HepG2 (cell line): ENCODE results near the gene SMARCA4. TPM values are rescaled to one million over a fixed set of nuclear protein-coding genes. Genes with fewer than 3 reads are reported as not detected.
A peak's percentile ranks its signal among the peaks of the same experiment; 100 is the strongest.

Experiments used
- AGO2 ChIP-seq: fragments of 200-400 bp; formaldehyde crosslinking; optimal IDR thresholded peaks from 2 replicates; pipeline ENCODE3; 2017; ENCODE audit warnings: mild to moderate bottlenecking, low read depth, low read length, moderate library complexity
- ARID4A ChIP-seq: sonication (generic); formaldehyde crosslinking; IDR thresholded peaks from 2 replicates; pipeline ENCODE4 v1.5.0; 2020; ENCODE audit warnings: mild to moderate bottlenecking, missing genetic modification reagents, borderline replicate concordance
- BCL6 ChIP-seq: IDR thresholded peaks from 2 replicates; pipeline ENCODE4 v1.6.1; 2016; ENCODE audit warnings: missing genetic modification reagents, missing compliant biosample characterization
- CERS6 ChIP-seq: sonication (generic); formaldehyde crosslinking; IDR thresholded peaks from 2 replicates; pipeline ENCODE4 v1.5.0; 2020; ENCODE audit warnings: missing genetic modification reagents
- HDAC1 ChIP-seq: sonication (generic); formaldehyde crosslinking; IDR thresholded peaks from 2 replicates; pipeline ENCODE4 v1.5.1; 2020; ENCODE audit warnings: mild to moderate bottlenecking, missing genetic modification reagents
- HNRNPK ChIP-seq: fragments of 200-400 bp; formaldehyde crosslinking; IDR thresholded peaks from 2 replicates; pipeline ENCODE4 v1.6.1; 2018; ENCODE audit warnings: low read length, low read depth, moderate library complexity, mild to moderate bottlenecking; ENCODE audit not compliant: poor library complexity, severe bottlenecking
- KDM5A ChIP-seq: fragments of 200-600 bp; sonication (generic); IDR thresholded peaks from 2 replicates; pipeline ENCODE4 v1.7.0; 2018; ENCODE audit warnings: antibody characterized with exemption, mild to moderate bottlenecking, low read length, borderline replicate concordance
- MAZ ChIP-seq, 2 experiments: sonication (generic) in 1 of 2; formaldehyde crosslinking in 1 of 2; IDR thresholded peaks; 2 replicates each; pipeline versions ENCODE4 v1.5.0 to v1.6.1; 2012 to 2020; ENCODE audit warnings: low read depth in 2 of 2, mild to moderate bottlenecking in 2 of 2, borderline replicate concordance in 1 of 2, improper control_type of control experiment in 1 of 2, low read length in 1 of 2, missing genetic modification reagents in 1 of 2, moderate library complexity in 1 of 2
- NFKBIZ ChIP-seq: IDR thresholded peaks from 2 replicates; pipeline ENCODE4 v1.6.1; 2018; ENCODE audit warnings: missing genetic modification reagents, missing compliant biosample characterization
- NKX3-1 ChIP-seq: sonication (generic); formaldehyde crosslinking; IDR thresholded peaks from 2 replicates; pipeline ENCODE4 v1.5.0; 2020; ENCODE audit warnings: missing genetic modification reagents
- PATZ1 ChIP-seq: sonication (generic); formaldehyde crosslinking; IDR thresholded peaks from 2 replicates; pipeline ENCODE4 v1.4.0; 2020; ENCODE audit warnings: missing genetic modification reagents
- PBX3 ChIP-seq: sonication (generic); formaldehyde crosslinking; IDR thresholded peaks from 2 replicates; pipeline ENCODE4 v1.8.1; 2023; ENCODE audit warnings: missing genetic modification reagents, inconsistent platforms, borderline replicate concordance
- PHF8 ChIP-seq: sonication (generic); formaldehyde crosslinking; IDR thresholded peaks from 2 replicates; pipeline ENCODE4 v1.5.0; 2020; ENCODE audit warnings: missing genetic modification reagents
- RBFOX2 ChIP-seq: fragments of 200-400 bp; formaldehyde crosslinking; IDR thresholded peaks from 2 replicates; pipeline ENCODE4 v1.6.1; 2017; ENCODE audit warnings: low read depth, mild to moderate bottlenecking, low read length
- SNAI1 ChIP-seq: sonication (generic); formaldehyde crosslinking; IDR thresholded peaks from 2 replicates; pipeline ENCODE4 v1.5.0; 2020; ENCODE audit warnings: mild to moderate bottlenecking, missing genetic modification reagents, borderline replicate concordance
- ZFP82 ChIP-seq: sonication (generic); formaldehyde crosslinking; IDR thresholded peaks from 2 replicates; pipeline ENCODE4 v1.5.1; 2020; ENCODE audit warnings: mild to moderate bottlenecking, missing genetic modification reagents, borderline replicate concordance
- ZNF546 ChIP-seq: sonication (generic); formaldehyde crosslinking; conservative IDR thresholded peaks from 2 replicates; pipeline ENCODE4 v1.8.1; 2023; ENCODE audit warnings: mild to moderate bottlenecking, missing genetic modification reagents
- ZNF629 ChIP-seq: sonication (generic); formaldehyde crosslinking; conservative IDR thresholded peaks from 2 replicates; pipeline ENCODE4 v1.5.0; 2020; ENCODE audit warnings: missing genetic modification reagents
- ZNF891 ChIP-seq: sonication (generic); formaldehyde crosslinking; IDR thresholded peaks from 2 replicates; pipeline ENCODE4 v1.5.0; 2020; ENCODE audit warnings: mild to moderate bottlenecking, missing genetic modification reagents
- polyA plus RNA-seq, 8 experiments: library from polyadenylated mRNA; depleted of rRNA in 3 of 8; stranded (reverse) in 7 of 8; unstranded in 1 of 8; fragments of >200 nt; fragmentation: Illumina TruSeq in 4 of 8; extraction: Trizol in 4 of 8; gene quantifications; 2 replicates each; pipeline versions ENCODE4 v1.2.1 to v1.2.3, GENCODE V29; 2011 to 2016; ENCODE audit warnings: low read depth in 4 of 8, missing spikeins in 1 of 8, mixed read lengths in 1 of 8; ENCODE audit not compliant: insufficient read depth in 1 of 8
- total RNA-seq, 5 experiments: library from RNA; depleted of rRNA; stranded (reverse); fragments of >200 nt; fragmentation: Illumina TruSeq; extraction: Trizol; gene quantifications; 2 replicates each; pipeline ENCODE4 v1.2.3, GENCODE V29; 2016; ENCODE audit warnings: low read depth in 1 of 5

Gene SMARCA4
- total and polyA plus RNA-seq, 2 of the 13 experiments (the other 11 are each of a cell fraction or from before 2014, with no cell fraction given), result 25.4 to 45.9 TPM

- TF ChIP-seq PBX3 (CRISPR knock-in tag) (no peak), ZNF629 (no peak), RBFOX2 (peak; percentile 47), KDM5A (peak; percentile 77), SNAI1 (0 out of 2 replicates have a peak, but pooled peaks have one; percentile 3), PATZ1 (CRISPR knock-in tag) (0 out of 2 replicates have a peak, but pooled peaks have one; percentile 40), ARID4A (CRISPR knock-in tag) (peak; percentile 46; the same call in 1 of the 2 replicates), PHF8 (CRISPR knock-in tag) (peak; percentile 35; the same call in 1 of the 2 replicates), ZFP82 (0 out of 2 replicates have a peak, but pooled peaks have one; percentile 63), BCL6 (CRISPR knock-in tag) (no peak), ZNF546 (CRISPR knock-in tag) (0 out of 2 replicates have a peak, but pooled peaks have one; percentile 8), NFKBIZ (CRISPR knock-in tag) (no peak), HNRNPK (no peak), NKX3-1 (CRISPR knock-in tag) (0 out of 2 replicates have a peak, but pooled peaks have one; percentile 27), HDAC1 (CRISPR knock-in tag) (0 out of 2 replicates have a peak, but pooled peaks have one; percentile 32), ZNF891 (CRISPR knock-in tag) (0 out of 2 replicates have a peak, but pooled peaks have one; percentile 34), CERS6 (no peak), AGO2 (peak; percentile 36), MAZ (IDR thresholded peaks at IDR 0.05; ENCODE audit: borderline replicate concordance, low read depth, low read length) (0 out of 2 replicates have a peak, but pooled peaks have one; percentile 52), MAZ (CRISPR knock-in tag; IDR thresholded peaks at IDR 0.05; ENCODE audit: low read depth) (no peak)
Measured at GRCh38 chr19:10961073-10961860, 437 bp downstream of the SMARCA4 start (continued).
